ENCODE data around the gene CHCHD6.

The CHCHD6 gene

DNA sequence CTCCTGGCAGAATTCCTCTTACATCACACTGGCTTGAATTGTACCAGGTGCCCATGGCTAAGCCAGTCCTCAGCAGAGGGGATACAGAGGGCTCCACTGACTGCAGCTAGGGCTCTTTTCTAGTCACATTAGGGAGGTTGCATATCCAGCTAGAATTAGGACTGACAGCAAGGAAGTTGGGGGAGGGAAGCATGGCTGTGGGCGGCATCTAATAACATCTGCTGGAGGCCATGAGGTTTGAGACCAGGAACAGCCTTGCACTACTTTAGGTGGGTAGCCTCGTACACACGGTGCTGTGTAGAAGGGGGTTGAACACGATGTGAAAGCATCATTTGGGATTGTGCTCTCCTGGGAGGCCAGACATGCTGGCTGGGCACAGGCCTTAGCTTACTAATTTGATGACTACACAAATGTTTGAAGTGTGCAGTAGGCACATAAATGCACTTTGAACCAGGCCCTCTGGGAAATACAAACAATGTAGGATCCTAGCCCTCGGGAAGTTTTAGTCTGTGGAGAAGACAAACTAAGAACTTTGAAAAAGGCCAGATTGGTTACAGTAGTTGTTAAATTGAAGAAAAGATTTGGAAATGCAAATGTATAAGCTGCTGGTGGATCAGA lies 30.2 kb downstream of the CHCHD6 start:
- Histone ChIP-seq H3K4me3 (no peak overlapping the region), H3K9ac (ENCODE audit: insufficient read length) (no peak overlapping the region), H3K36me3 (ENCODE audit: insufficient read depth, low read length) (peaks cover 38% of the 10 kb centered on the region), H3K9me3 (ENCODE audit: low read depth, low read length) (no peaks in the 10 kb centered on the region), H3K27ac (no peak overlapping the region)
- TF ChIP-seq FOXP2 (optimal IDR thresholded peaks at IDR 0.05; ENCODE audit: control extremely low read depth, extremely low read length, insufficient read depth): no peak
- no peak for DNase-seq (ENCODE audit: low read depth, low spot score)

DNA sequence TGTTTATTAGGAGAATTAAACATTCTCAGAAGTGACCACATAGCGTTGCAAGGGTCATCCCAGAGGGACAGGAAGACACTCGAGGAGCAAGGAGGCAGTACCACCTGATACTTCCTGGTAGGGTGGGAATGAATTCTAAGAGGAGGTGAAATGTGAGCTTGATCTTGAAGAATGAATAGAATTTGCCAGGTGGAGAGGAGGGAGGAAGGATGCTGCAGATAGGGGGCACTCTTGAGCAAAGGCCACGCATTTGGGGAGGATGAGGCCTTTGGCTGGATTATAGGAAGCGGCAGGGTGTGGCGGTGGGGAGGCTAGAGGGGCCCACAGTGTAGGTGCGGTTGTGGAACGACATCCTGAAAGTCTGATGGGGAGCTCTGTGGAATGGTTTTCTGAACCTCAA lies 33.5 kb downstream of the CHCHD6 start:
- DNase-seq (ENCODE audit: low read depth, low spot score): no peak
- Histone ChIP-seq H3K27ac (no peak overlapping the region), H3K9ac (ENCODE audit: insufficient read length) (no peak overlapping the region), H3K9me3 (ENCODE audit: low read depth, low read length) (no peaks in the 10 kb centered on the region), H3K4me3 (no peak overlapping the region), H3K36me3 (ENCODE audit: insufficient read depth, low read length) (peaks cover 38% of the 10 kb centered on the region)
- no peak for TF ChIP-seq FOXP2 (optimal IDR thresholded peaks at IDR 0.05; ENCODE audit: control extremely low read depth, extremely low read length, insufficient read depth)
- TF ChIP-seq EZH2 (IDR thresholded peaks at IDR 0.05): no peak
- TF ChIP-seq POLR2AphosphoS5 (IDR thresholded peaks at IDR 0.05; ENCODE audit: borderline replicate concordance, low read depth, low read length): no peak

DNA sequence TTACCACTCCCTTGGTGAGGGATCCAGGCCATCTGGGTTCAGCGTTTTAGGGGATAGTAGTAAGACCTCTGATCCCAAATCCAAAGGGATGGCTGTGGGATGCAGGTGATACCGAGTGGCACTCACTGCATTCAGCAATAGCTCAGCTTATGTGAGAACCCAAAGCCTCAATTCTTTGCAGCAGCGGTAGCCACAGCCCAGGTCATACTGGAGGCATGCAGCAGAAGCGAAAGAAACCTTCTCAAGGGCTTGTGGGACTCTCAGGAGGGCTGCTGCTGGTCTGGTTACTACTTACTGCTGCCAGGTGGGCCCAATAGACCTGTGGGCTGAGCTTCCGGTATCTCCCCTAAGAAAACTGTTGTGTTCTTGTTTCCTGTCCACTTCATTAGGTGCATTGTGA lies 38.0 kb downstream of the CHCHD6 start:
- DNase-seq (ENCODE audit: low read depth, low spot score): no peak
- no peaks in the 10 kb centered on the region for H3K9me3 ChIP-seq (ENCODE audit: low read depth, low read length)
- H3K9ac ChIP-seq (ENCODE audit: insufficient read length): no peak overlapping the region
- no peak overlapping the region for H3K27ac ChIP-seq
- TF ChIP-seq FOXP2 (optimal IDR thresholded peaks at IDR 0.05; ENCODE audit: control extremely low read depth, extremely low read length, insufficient read depth): no peak
- no peak for TF ChIP-seq EZH2 (IDR thresholded peaks at IDR 0.05)
- no peak for TF ChIP-seq POLR2AphosphoS5 (IDR thresholded peaks at IDR 0.05; ENCODE audit: borderline replicate concordance, low read depth, low read length)
- no peak overlapping the region for H3K4me3 ChIP-seq
- H3K36me3 ChIP-seq (ENCODE audit: insufficient read depth, low read length): peaks cover 6% of the 10 kb centered on the region; the same call in 1 of the 2 replicates

DNA sequence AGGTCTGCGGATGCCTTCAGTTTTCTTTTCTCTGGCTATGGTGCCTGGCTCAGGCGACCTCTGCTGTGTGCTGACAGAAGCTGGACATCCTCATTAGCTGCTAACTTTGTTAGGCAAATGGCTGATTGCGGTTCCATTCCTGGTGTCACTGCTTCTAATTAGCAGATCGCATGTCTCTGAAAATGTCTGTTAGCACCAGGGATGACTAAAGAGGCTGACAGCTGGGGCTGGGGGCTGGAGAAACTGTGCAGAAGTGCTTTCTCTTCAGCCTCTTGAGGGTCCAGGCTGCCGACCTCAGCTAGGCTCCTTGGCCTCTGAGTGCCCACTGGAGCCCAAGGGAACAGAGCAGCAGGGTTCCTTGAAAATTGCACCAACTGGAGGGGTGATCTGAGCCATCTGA lies 39.3 kb downstream of the CHCHD6 start:
- Histone ChIP-seq H3K9ac (ENCODE audit: insufficient read length) (no peak overlapping the region), H3K27ac (no peak overlapping the region), H3K36me3 (ENCODE audit: insufficient read depth, low read length) (no peaks in the 10 kb centered on the region; the same call in 1 of the 2 replicates), H3K9me3 (ENCODE audit: low read depth, low read length) (no peaks in the 10 kb centered on the region), H3K4me3 (no peak overlapping the region)
- no peak for DNase-seq (ENCODE audit: low read depth, low spot score)
- TF ChIP-seq FOXP2 (optimal IDR thresholded peaks at IDR 0.05; ENCODE audit: control extremely low read depth, extremely low read length, insufficient read depth): no peak
- TF ChIP-seq POLR2AphosphoS5 (IDR thresholded peaks at IDR 0.05; ENCODE audit: borderline replicate concordance, low read depth, low read length): no peak
- no peak for TF ChIP-seq EZH2 (IDR thresholded peaks at IDR 0.05)

DNA sequence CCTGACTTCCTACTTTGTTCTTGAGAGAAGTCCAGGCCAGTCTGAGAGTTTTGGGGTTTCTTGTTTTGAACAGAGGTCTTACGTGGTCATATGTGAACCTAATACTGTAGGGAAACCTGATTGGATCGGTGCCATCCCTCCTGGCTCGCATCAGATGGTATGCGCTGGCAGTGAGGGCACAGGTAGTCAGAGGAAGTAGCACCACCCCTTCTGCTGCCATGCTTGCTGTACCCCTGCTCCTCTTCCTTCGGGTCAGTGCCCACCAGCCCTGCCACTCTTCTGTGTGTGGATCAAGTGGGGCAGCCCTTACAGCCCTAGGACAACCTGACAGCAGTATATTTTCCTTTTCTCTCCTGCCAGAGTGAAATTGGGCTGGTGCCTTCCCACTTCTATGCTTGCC lies 39.7 kb downstream of the CHCHD6 start:
- DNase-seq (ENCODE audit: low read depth, low spot score): no peak
- no peaks in the 10 kb centered on the region for H3K9me3 ChIP-seq (ENCODE audit: low read depth, low read length)
- H3K36me3 ChIP-seq (ENCODE audit: insufficient read depth, low read length): no peaks in the 10 kb centered on the region; the same call in 1 of the 2 replicates
- H3K4me3 ChIP-seq: no peak overlapping the region
- TF ChIP-seq POLR2AphosphoS5 (IDR thresholded peaks at IDR 0.05; ENCODE audit: borderline replicate concordance, low read depth, low read length) (no peak), FOXP2 (optimal IDR thresholded peaks at IDR 0.05; ENCODE audit: control extremely low read depth, extremely low read length, insufficient read depth) (no peak), EZH2 (IDR thresholded peaks at IDR 0.05) (no peak)
- no peak overlapping the region for H3K9ac ChIP-seq (ENCODE audit: insufficient read length)
- H3K27ac ChIP-seq: no peak overlapping the region

DNA sequence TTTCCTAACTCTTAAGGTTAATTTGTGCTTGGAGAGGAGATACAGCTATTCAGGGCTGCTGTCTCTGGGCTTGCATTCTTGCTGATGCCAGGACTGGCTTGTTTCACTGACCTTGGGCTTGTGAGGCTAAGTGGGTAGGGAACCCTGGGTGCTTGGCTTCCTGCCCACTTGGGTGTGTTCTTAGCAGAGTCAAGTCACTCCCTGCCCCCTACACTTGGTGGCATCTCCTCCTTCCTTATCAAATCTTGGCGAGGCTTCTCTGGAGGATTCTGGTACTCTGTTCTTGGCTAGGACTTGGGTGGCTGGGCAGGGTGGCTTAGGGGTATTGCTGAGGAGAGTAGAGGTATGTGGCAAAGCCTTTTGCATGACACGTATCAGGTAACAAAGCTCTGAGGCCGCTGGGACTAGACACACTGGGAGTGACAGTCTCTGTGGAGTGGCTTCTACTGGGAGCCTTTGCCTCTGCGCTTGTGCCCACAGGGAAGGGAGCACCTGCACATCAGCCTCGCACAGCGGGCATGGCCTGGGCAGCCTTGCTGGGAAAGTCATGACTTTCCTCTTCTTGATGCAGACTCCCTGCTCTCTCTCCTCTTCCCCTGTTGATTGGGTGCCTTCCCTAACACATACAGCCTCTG lies 41.8 kb downstream of the CHCHD6 start:
- Histone ChIP-seq H3K27ac (no peak overlapping the region), H3K9ac (ENCODE audit: insufficient read length) (no peak overlapping the region)

DNA sequence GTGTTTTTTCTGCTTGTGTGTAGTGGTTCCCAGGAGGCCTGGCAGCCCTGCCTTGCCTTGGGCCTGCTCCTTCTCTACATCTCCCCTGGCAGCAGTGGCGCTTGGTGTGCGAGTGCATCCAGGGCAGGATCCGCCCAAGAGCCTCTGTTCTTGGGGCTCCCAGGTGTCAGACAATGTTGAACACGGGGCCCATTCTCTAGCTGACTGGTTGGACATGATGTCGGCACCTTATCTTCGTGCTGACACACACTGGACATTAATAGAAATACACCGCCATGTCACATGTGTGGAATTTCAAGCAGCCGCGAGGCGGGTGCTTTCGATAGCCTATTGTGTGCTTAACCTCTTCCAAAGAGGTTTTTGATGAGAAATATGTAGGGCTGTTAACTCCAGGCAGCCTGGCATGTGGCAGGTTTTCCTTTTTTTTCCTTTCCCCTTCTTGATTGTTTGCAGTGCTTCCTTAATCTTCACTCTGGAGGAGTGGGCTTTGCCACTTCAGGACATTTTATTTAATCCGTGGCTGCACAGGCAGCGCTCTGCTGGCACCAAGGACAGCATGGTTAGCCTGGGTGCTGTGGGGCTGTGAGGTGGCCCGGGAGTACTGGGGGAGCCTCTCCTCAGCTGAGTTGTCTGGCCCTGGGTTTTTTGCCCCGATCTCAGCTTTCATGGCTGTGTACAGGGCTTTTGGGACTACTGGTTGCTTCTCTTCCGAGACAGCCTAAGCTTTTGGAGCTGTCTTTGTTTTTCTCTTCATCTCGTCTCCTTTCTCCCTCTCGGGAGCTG lies 42.5 kb downstream of the CHCHD6 start:
- TF ChIP-seq FOXP2 (optimal IDR thresholded peaks at IDR 0.05; ENCODE audit: control extremely low read depth, extremely low read length, insufficient read depth) (no peak), EZH2 (IDR thresholded peaks at IDR 0.05) (no peak), POLR2AphosphoS5 (IDR thresholded peaks at IDR 0.05; ENCODE audit: borderline replicate concordance, low read depth, low read length) (no peak)
- no peak for DNase-seq (ENCODE audit: low read depth, low spot score)
- no peak overlapping the region for H3K4me3 ChIP-seq

More for the DNA sequence above, 41.8 kb downstream of the CHCHD6 start:
- no peak for DNase-seq (ENCODE audit: low read depth, low spot score)
- TF ChIP-seq FOXP2 (optimal IDR thresholded peaks at IDR 0.05; ENCODE audit: control extremely low read depth, extremely low read length, insufficient read depth) (no peak), POLR2AphosphoS5 (IDR thresholded peaks at IDR 0.05; ENCODE audit: borderline replicate concordance, low read depth, low read length) (no peak), EZH2 (IDR thresholded peaks at IDR 0.05) (no peak)
- Histone ChIP-seq H3K9me3 (ENCODE audit: low read depth, low read length) (no peaks in the 10 kb centered on the region), H3K36me3 (ENCODE audit: insufficient read depth, low read length) (peaks cover 2% of the 10 kb centered on the region; the same call in 1 of the 2 replicates), H3K4me3 (no peak overlapping the region)

DNA sequence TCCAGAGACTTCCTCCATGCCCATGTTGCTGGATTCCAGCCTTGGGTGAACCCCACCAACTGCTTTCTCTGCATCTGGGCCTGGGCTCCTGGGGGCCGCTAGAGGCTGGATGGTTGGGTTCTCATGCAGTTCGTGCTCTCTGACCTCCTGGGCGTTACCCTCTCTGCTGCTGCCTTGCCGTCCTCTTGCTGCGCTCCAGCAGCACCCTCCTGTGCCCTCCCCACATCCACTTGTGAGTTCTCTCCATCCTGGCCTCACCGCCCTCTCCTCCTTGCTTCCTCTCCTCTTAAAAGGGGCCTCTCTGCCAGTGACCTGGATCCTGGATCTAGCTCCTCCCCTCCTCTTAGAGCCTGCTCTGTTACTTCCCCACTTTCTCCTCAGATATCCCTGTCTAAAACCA lies 43.7 kb downstream of the CHCHD6 start:
- TF ChIP-seq POLR2AphosphoS5 (IDR thresholded peaks at IDR 0.05; ENCODE audit: borderline replicate concordance, low read depth, low read length) (no peak), FOXP2 (optimal IDR thresholded peaks at IDR 0.05; ENCODE audit: control extremely low read depth, extremely low read length, insufficient read depth) (no peak), EZH2 (IDR thresholded peaks at IDR 0.05) (no peak)
- DNase-seq (ENCODE audit: low read depth, low spot score): no peak

More for the DNA sequence above, 42.5 kb downstream of the CHCHD6 start:
- no peak overlapping the region for H3K27ac ChIP-seq
- H3K9ac ChIP-seq (ENCODE audit: insufficient read length): no peak overlapping the region
- peaks cover 2% of the 10 kb centered on the region; the same call in 1 of the 2 replicates for H3K36me3 ChIP-seq (ENCODE audit: insufficient read depth, low read length)
- no peaks in the 10 kb centered on the region for H3K9me3 ChIP-seq (ENCODE audit: low read depth, low read length)

More for the DNA sequence above, 43.7 kb downstream of the CHCHD6 start:
- Histone ChIP-seq H3K9ac (ENCODE audit: insufficient read length) (no peak overlapping the region), H3K27ac (no peak overlapping the region), H3K36me3 (ENCODE audit: insufficient read depth, low read length) (0 out of 2 replicates have a peak, but pooled peaks cover 2% of the 10 kb centered on the region), H3K9me3 (ENCODE audit: low read depth, low read length) (no peaks in the 10 kb centered on the region), H3K4me3 (no peak overlapping the region)

Measured in SK-N-MC (cell line).